Stimulated activated CD4-positive, alpha-beta T cell treated with anti-CD3 and anti-CD28 coated beads, Interleukin-2, amount 100 ng/mL, for 48 hours (primary cell): ENCODE measurements around the gene C13orf42.

Experiments used
- DNase-seq, 2 donors: peaks; one replicate each; pipeline ENCODE4 v3.0.0-alpha.2; 2020

The C13orf42 gene

DNA sequence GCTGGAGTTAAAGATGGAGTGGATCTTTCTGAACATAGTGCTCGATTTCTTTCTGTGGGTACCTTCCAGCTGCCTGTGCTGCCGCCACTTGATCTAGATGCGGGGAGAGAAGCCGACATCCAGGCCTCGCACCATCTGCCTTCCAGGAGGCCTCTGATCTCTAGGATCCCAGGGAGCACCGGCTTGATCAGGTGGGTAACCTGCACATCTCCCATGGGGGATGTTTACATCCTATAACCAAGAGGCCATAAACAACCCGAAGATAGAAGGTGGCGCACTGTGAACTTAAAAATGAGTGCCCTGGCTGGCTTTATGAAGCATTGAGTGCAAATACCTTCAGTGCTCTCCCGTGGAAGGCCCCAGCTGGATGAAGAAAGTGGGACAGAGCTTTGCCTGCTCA, at the start of gene C13orf42:
C13orf42 (minus strand) TSS at position 101 of the 400 bp plus-strand sequence; CDS start at position 36, 65 bp downstream.
- DNase-seq: no peak

- DNase-seq: no peak
These were observed 47.9 kb upstream of the C13orf42 start for GRCh38 chr13:51158880-51159518.

DNA sequence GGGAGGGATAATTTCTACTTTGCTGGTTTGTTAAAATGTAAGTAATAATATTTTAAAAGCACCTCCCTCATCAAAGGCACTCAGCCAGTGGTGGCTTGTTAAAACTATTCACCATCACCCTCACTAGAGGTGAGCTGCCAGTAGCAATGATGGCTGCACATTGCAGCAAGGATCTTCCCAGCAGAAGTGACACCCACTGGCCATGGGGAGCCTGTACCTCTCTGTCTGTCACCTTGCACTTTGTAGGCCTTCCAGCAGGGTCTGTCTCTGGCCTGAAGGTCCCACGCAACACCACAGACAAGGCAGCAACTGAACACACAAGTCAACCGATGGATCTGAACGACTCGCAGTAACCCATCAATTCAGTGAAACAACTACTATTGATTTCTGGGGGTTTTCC, 47.3 kb upstream of the C13orf42 start:
- no peak for DNase-seq

GRCh38 chr13:51156648-51157047, 45.6 kb upstream of the C13orf42 start:
- no peak for DNase-seq

- no peak for DNase-seq
These were observed 44.9 kb upstream of the C13orf42 start for GRCh38 chr13:51155776-51156515.

DNA sequence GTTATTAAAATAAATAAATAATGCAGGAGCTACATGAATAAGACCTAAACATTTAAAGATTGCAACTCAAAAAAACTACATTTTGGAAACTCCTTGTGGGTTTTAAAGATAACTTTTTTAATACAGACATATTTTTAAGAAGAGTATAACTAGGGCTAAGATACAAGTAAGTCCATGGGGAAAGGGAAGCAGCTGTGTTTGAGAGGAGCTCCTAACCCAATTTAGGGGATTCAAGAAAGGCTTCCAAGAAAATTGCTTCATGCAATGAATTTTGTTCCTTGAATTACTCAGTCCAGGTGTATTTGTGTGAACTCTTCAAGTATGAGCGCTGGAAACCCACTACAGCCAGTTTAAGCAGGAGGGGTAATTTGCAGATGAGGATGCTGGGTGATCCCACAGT, 44.1 kb upstream of the C13orf42 start:
- DNase-seq: no peak

DNA sequence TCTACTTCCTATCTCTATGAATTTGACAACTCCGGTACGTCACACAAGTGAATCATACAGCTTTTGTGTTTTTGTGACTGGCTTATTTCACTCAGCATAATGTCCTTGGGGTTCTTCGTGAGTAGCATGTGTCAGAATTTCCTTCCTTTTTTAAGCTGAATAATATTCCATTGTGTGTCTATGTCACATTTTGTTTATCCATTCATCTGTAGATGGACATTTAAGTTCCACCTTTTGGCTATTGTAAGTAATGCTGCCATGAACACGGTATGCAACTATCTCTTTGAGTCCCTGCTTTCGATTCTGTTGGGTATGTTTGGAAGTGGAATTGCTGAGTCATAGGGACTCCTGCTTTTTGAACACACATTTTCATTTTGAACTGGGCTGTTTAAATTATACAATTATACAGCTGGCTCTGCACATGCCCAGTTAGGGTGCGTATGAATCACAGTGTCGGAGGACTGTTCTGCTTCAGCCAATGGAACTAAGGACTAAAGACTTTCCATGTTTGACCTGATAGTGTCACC, 43.0 kb upstream of the C13orf42 start:
- DNase-seq: peak in 1 of 2 donors; percentile 10

DNA sequence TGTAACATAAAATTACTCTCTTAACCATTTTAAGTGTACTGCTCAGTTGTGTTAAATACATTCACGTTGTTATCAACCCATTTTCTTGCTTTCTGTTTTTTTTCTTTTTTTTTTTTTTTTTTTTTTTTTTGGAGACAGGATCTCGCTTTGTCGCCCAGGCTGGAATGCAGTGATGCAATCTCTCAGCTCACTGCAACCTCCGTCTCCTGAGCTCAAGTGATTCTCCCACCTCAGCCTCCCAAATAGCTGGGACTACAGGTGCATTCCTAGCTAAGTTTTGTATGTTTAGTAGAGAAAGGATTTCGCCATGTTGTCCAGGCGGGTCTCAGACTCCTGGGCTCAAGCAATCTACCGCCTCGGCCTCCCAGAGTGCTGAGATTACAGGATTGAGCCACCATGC, 42.5 kb upstream of the C13orf42 start:
- no peak for DNase-seq

- no peak for DNase-seq
These were observed 41.6 kb upstream of the C13orf42 start for GRCh38 chr13:51152701-51153100.

DNA sequence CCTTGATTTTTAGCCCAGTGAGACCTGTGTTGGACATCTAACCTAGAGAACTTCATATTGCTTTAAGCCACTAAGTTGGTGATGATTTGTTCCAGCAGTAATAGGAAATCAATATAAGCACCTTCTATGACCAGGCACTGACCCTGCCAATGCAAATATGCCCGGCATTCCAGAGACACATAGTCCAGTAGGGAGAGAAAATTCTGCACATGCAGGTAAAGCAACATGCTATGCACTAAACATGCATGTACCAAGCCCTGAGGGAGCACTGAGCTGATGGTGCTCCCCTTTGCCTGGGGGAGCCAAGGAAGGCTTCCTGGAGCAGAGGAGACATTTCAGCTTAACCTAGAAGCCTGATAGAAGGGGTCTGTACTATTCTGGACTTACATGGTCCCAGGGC, 40.4 kb upstream of the C13orf42 start:
- DNase-seq: no peak

- no peak for DNase-seq
These were observed 38.0 kb upstream of the C13orf42 start for GRCh38 chr13:51148952-51149573.

DNA sequence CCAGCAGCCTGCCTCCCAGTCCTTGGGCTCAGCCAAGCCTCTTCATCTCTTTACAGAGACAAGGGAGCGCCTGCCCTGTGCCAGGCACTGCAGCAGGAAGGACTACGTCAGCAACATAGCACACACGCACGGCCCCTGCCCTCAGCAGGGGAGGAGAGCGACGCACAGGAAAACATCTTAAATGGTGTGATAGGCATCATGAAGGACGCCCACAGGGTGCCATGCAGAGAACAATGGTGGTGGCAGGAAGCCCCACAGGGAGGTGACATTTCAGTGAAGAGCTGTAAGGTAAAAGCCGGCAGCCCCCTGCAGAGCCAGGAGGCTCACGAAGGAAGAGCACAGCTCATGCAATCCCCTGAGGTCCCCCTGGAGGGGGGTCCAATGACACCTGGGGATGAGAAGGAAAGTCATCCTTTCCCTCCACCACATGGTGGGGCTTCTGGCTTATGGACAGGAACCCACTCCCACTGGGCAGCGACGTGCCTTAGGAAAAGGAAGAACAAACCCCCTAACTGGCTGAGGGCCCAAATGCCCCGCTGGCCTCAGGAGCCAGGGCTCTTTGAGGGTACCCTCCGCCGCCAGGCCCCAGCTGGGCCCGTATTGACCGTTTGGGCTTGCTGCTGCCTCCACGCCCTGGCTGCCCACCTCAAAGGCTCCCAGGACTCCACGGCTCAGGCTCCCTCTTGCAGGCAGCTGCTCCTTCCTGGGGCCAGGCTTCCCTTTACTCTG, 37.3 kb upstream of the C13orf42 start:
- DNase-seq: no peak

DNA sequence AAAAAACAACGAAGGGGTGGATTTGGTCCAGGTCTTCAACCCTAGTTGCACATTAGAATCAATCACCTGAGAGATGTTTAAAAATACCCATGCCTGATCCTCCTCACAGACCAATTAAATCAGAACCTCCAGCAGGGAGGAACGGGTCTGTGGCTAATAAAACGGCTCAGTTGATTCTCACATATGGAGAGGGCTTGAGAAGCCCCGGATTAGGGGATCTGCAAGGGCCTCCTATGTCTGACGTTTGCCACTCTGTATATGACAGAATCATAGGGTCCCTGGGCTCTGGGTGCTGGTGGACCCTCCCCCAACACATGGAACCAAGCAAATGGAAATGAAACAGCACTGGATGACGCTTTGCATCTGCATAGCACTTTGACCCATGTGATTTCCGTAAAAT, 36.7 kb upstream of the C13orf42 start:
- DNase-seq: no peak

DNA sequence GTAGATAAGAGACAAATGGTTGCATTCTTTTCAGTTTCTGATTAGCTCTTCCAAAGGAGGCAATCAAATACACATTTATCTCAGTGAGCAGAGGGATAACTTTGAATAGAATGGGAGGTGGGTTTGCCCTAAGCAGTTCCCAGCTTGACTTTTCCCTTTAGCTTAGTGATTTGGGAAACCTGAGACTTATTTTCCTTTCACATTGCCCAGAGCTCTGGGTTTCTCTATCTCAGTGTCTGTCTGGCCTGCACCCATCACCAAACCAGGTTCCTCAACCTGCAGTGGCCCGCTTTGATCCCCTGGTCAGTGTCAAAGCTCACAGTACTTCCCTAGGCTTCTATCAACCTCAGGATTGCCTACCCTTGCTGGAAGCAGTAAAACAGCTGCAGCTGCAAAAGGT, 35.6 kb upstream of the C13orf42 start:
- no peak for DNase-seq

- DNase-seq: no peak
These were observed 26.2 kb upstream of the C13orf42 start for GRCh38 chr13:51137250-51137649.

DNA sequence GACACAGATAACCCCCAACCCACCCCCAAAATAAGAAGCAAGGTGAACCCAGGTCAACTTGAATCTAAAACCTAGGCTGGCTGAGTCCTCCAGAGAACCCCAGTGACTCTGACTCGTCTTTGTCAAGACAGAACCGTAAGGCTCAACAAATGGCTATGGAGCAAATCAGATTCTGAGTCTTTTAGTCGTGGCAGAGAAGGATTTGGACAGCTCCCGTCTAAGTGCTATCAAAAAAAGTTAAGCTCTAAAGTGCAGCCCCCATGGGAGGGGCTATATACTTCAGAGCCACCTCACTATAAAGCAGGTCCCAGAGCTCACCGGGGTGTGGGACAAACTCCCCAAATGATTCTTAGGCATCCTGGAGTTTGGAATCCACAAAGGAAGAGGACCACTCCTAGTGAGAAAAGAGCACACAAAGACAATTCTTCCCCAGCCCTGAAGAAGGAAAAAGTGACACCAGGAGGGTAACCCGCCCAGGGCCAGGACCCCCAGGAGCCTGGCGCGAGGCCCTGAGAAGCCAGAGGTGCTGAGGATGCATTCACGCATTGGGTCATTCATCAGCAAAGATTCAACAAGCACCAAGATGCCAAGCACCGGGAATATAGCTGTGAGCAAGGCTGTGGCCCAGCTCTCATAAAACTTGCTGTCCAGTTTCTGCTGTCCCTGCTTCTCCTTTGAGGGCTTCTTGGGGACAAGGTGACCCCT, 25.4 kb upstream of the C13orf42 start:
- no peak for DNase-seq

- no peak for DNase-seq
These were observed 23.8 kb upstream of the C13orf42 start for GRCh38 chr13:51134763-51135365.

DNA sequence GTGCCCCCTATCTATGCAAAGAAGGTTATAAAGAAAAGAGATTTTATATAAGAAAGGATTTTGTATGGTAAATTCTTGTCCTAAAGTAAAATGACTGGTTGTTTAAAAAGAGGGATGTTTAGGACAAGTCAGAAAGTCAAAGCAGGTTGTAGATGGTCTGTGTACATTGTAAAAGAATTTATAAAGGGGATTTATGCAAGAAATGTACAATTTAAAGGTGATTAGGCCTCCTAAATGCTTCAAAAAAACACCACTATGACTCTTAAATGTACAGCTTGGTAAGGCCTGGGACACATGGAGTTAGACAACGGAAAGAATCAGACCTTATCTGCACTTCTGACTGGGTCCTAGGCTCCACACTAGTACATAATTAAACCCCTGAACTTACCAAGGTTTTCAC, 19.3 kb upstream of the C13orf42 start:
- no peak for DNase-seq

DNA sequence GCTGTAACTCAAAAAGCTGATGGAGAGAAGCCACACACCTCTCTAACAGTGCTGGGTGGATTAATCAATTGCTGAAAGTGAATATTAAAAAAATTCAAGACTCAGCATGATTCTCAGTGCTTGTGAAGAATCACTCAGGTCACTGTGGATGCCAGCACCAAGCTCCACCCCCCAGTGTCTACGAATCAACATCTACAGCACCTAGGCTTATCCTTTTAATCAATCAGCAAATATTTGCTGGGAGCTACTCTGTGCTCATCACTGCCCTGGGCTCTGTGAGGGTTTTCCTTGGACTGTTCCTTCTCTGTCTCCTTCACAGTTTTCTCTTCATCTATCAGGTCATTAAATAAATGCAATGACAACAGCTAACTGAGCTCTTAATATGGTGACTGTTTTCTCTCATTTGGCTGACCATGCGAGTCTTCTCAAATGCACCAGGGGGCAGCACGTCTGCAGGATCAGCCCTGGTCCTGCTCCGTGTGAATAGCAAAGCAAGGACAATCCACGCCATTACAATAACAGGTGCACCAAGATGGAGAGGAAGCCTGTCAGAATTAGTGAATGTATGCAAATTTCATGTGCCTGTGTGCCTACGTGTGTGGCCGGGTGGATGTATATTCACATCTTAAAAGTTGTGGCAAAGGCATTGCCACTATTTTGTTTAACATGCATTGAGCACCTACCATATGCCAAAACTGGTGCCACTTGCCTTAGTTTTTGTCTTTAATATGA, 14.6 kb upstream of the C13orf42 start:
- DNase-seq: peak; percentile 41 to 48

- peak; percentile 9 to 23 for DNase-seq
These were observed 11.9 kb upstream of the C13orf42 start for GRCh38 chr13:51122868-51123566.

- peak; percentile 41 to 47 for DNase-seq
These were observed 9.8 kb upstream of the C13orf42 start for GRCh38 chr13:51120873-51121272.
